Activated B cell treated with CpG ODN at 0.5 μM for 24 hours (primary cell): ENCODE data around the gene SHC4. TPM values are rescaled to one million over a fixed set of nuclear protein-coding genes. Genes with fewer than 3 reads are reported as not detected.

Source experiments
- ATAC-seq: fragments of 200-7000 bp; cut with Tn5 transposase; one replicate; pipeline ENCODE4 v1.10.0; 2021; ENCODE audit warnings: low read depth, mild to moderate bottlenecking, moderate library complexity
- CTCF ChIA-PET: fragments of 350-600 bp; sonication (Branson Sonifier 250); formaldehyde crosslinking; loops from one replicate; lab custom pipeline; 2021; ENCODE audit warnings: antibody characterized with exemption; lab: Charles Lee
- POLR2A ChIA-PET: fragments of 350-600 bp; sonication (Branson Sonifier 250); formaldehyde crosslinking; loops from one replicate; lab custom pipeline; 2021; ENCODE audit warnings: antibody characterized with exemption; lab: Charles Lee
- DNase-seq: peaks from one replicate; pipeline ENCODE4 v3.0.0; 2022
- H3K27ac Mint-ChIP-seq: one replicate; pipeline ENCODE4 v1.8.0; 2020; ENCODE audit warnings: mixed read lengths
- H3K27me3 Mint-ChIP-seq: one replicate; pipeline ENCODE4 v1.8.0; 2021; ENCODE audit warnings: mixed read lengths
- H3K36me3 Mint-ChIP-seq: one replicate; pipeline ENCODE4 v1.8.0; 2021; ENCODE audit warnings: low read depth, mixed read lengths
- H3K4me1 Mint-ChIP-seq: one replicate; pipeline ENCODE4 v1.8.0; 2021; ENCODE audit warnings: mixed read lengths
- H3K4me3 Mint-ChIP-seq: one replicate; pipeline ENCODE4 v1.8.0; 2020; ENCODE audit warnings: mild to moderate bottlenecking, mixed read lengths
- H3K9me3 Mint-ChIP-seq: one replicate; pipeline ENCODE4 v1.8.0; 2020; ENCODE audit warnings: mixed read lengths
- intact Hi-C: fragments of 100-400 bp; cut with micrococcal nuclease; formaldehyde crosslinking; loops from one replicate; pipeline ENCODE4 v1.15.1; 2024
- total RNA-seq: library from RNA; stranded (reverse); gene quantifications from 2 replicates; pipeline ENCODE4 v1.2.3, GENCODE V29; 2022
- TF ChIP-seq, protein P1 (sequence below): fragments of 200-600 bp; IDR thresholded peaks from one replicate; pipeline ENCODE4 v1.8.0; 2022; ENCODE audit warnings: antibody characterized with exemption, mild to moderate bottlenecking

The SHC4 gene
- total RNA-seq, 1 donor from 2014 or later: not detected

DNA sequence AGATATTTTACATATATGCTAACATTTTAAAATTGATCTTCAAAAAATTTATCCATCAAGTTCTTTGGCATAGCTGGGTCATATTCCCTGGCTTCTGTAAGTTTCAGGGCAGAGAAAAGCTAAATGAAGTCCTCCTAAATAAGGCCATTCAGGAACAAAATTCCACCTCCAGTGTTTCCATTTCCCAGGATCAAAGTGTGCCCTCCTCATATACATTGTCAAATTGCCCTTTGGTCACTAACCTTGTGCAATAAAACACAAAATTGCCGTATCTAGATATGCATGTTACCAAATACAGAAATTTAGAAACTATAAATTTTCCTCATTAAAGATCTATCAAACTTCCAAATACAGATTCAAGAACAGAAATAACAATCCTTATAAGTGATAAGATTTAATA is 163.5 kb downstream of the SHC4 start:
- Mint-ChIP-seq H3K4me1 (peaks cover 9% of the 10 kb centered on the region), H3K27me3 (no peaks in the 10 kb centered on the region), H3K9me3 (no peaks in the 10 kb centered on the region), H3K4me3 (no peak overlapping the region), H3K27ac (no peak overlapping the region), H3K36me3 (peaks cover 27% of the 10 kb centered on the region)
- ATAC-seq (no peak), DNase-seq (no peak)
- intact Hi-C loops: no loop called here
- ChIA-PET CTCF (interaction anchor here (0.8 kb wide), 1 partner anchor 11 kb away, joined by 3 read pairs; the partner anchor contains the start of gene CEP152), POLR2A (no interaction called here)
- TF ChIP-seq, protein P1, sequence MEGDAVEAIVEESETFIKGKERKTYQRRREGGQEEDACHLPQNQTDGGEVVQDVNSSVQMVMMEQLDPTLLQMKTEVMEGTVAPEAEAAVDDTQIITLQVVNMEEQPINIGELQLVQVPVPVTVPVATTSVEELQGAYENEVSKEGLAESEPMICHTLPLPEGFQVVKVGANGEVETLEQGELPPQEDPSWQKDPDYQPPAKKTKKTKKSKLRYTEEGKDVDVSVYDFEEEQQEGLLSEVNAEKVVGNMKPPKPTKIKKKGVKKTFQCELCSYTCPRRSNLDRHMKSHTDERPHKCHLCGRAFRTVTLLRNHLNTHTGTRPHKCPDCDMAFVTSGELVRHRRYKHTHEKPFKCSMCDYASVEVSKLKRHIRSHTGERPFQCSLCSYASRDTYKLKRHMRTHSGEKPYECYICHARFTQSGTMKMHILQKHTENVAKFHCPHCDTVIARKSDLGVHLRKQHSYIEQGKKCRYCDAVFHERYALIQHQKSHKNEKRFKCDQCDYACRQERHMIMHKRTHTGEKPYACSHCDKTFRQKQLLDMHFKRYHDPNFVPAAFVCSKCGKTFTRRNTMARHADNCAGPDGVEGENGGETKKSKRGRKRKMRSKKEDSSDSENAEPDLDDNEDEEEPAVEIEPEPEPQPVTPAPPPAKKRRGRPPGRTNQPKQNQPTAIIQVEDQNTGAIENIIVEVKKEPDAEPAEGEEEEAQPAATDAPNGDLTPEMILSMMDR: no peak

DNA sequence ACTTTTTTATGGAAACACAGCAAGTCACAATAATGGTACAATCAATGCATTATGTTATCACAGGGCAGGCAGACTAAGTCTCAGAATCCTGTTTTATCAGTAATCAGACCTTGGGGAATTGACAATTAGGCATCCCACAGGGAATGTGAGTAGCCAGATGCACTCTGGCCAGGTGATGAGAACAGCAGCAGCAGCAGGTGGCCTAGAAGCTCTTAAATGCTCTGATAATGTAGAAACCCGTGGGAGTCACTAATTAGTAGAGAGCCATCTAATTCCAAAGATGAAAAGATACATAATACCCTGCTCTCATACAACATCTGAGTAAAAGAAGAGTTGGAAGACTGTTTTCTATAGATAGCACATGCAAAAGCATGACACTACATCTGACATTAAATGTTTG is 165.4 kb downstream of the SHC4 start:
- Mint-ChIP-seq H3K4me1 (peaks cover 18% of the 10 kb centered on the region), H3K9me3 (no peaks in the 10 kb centered on the region), H3K27me3 (no peaks in the 10 kb centered on the region), H3K27ac (no peak overlapping the region), H3K4me3 (no peak overlapping the region), H3K36me3 (peaks cover 12% of the 10 kb centered on the region)
- TF ChIP-seq, protein P1: no peak
- POLR2A ChIA-PET: no interaction called here
- intact Hi-C loops: no loop called here
- DNase-seq (no peak), ATAC-seq (no peak)
- CTCF ChIA-PET: no interaction called here

DNA sequence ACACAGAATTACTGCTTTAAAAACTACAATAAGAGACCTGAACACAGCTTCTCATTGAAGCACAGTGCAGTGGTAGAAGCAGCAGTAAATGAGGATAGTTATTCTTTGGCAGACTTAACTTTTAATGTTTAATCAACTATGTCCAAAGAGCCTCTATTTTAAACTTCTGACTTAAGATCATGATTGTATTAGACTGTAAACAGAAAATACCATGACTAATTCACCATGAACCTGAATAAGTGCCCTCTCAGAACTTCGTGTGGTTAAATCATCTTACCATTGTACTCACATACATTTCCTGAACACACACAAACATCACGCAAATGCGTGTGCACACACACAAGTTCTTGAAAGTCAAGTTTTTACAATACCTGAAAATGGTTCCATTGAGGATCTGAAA is 166.8 kb downstream of the SHC4 start:
- Mint-ChIP-seq H3K9me3 (no peaks in the 10 kb centered on the region), H3K27me3 (no peaks in the 10 kb centered on the region), H3K4me3 (no peak overlapping the region), H3K4me1 (peaks cover 18% of the 10 kb centered on the region), H3K36me3 (peaks cover 23% of the 10 kb centered on the region), H3K27ac (no peak overlapping the region)
- intact Hi-C loops: no loop called here
- ATAC-seq (no peak), DNase-seq (no peak)
- CTCF ChIA-PET: no interaction called here
- POLR2A ChIA-PET: no interaction called here
- TF ChIP-seq, protein P1: no peak

DNA sequence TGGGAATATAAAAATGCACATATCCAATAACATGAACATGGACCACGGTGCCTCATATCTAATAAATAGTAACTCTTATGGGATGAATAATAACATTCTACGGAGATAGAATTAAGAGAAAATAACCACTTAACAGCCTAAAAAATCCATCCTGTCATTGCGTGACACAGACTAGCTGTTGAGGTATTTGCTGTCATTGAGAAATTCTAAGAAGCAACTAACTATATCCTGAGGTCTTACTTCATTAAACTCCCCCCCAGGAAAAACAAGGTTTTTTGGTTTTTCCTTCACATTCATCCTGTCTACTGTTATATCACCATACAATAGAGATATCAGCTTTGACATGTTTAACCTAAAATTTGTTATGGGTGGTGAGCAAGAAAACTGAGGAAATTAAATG is 167.2 kb downstream of the SHC4 start:
- ATAC-seq (no peak), DNase-seq (no peak)
- Mint-ChIP-seq H3K27ac (no peak overlapping the region), H3K4me3 (no peak overlapping the region), H3K9me3 (no peaks in the 10 kb centered on the region), H3K4me1 (peaks cover 18% of the 10 kb centered on the region), H3K36me3 (peaks cover 23% of the 10 kb centered on the region), H3K27me3 (no peaks in the 10 kb centered on the region)
- TF ChIP-seq, protein P1: no peak
- ChIA-PET POLR2A (no interaction called here), CTCF (no interaction called here)
- intact Hi-C loops: no loop called here

DNA sequence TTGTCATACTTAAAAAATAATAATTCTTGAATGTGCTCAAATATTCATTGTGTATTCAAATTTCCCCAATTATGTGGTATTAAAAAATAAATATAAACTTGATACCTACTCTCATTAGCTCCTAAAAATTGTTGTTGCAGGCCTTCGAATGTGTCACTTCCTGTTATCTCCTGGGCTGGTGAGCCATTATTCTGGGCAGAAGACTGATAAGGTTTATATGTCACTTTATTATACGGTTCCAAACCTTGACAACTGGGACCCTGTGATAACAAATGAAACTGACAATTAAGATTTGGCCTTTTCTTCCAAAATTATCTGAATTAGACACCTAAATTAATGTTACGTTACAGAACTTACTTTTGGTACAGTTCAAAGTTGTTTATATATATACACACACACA is 167.8 kb downstream of the SHC4 start:
- Mint-ChIP-seq H3K27me3 (no peaks in the 10 kb centered on the region), H3K36me3 (peaks cover 25% of the 10 kb centered on the region), H3K9me3 (no peaks in the 10 kb centered on the region), H3K27ac (no peak overlapping the region), H3K4me3 (no peak overlapping the region), H3K4me1 (peaks cover 13% of the 10 kb centered on the region)
- ChIA-PET CTCF (no interaction called here), POLR2A (interaction anchor here (0.6 kb wide), 1 partner anchor 1970 kb away, joined by 6 read pairs; the partner anchor contains the start of gene SPPL2A)
- TF ChIP-seq, protein P1: no peak
- ATAC-seq (no peak), DNase-seq (no peak)
- intact Hi-C loops: no loop called here
